Measurements from ENCODE around the gene FANCM.

FANCM gene

DNA sequence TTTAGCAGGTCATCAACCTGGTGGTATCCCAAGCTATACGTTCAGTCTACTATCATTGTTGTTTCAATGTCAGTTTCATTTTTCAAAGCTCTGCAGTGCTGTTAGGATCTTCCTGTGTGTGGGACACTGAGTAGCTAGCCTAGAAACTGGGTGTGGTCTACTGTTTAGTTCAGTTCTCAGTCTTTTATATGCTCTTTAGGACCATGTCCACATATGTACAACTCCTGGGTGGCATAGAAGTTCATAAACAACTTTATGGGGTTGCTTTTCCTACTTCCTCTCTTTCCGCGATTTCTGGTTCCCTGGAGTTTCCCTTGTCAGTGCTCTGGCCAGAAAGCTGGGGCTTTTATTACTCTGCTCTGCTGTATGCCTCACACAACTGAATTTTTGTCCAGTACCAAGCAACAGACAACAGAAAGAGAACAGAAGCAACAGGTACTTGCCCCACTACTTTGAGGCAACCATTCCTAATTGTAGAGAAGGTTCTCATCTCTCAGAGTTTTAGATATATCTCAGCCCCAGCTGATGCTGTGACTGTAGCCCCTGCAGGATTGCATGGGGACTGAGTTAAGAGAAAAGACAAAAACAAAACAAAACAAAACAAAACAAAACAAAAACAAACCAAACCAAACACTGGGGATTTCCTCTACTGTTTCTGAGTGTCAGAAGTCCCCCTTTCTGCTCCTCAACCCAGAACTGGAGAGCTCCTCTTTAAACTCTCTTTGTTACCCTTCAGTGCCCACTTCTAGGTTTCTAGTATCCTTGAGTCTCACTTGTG lies 86.9 kb downstream of the FANCM start:
- Histone ChIP-seq H3K36me3 (ENCODE audit: control insufficient read depth, low read length) (peaks cover 85% of the 10 kb centered on the region), H3K27ac (ENCODE audit: low read depth, low read length) (no peak overlapping the region), H3K4me3 (ENCODE audit: low read length) (no peak overlapping the region), H3K27me3 (ENCODE audit: control insufficient read depth, low read length) (no peaks in the 10 kb centered on the region), H3K4me2 (ENCODE audit: low read length) (no peak overlapping the region), H3K79me2 (ENCODE audit: control insufficient read depth, low read length) (no peaks in the 10 kb centered on the region), H3K9me3 (ENCODE audit: control insufficient read depth, insufficient read depth, low read length) (no peaks in the 10 kb centered on the region), H3K4me1 (ENCODE audit: control insufficient read depth, low read length) (no peaks in the 10 kb centered on the region), H3K9me2 (replicated peaks; ENCODE audit: control insufficient read depth, low read length) (no peaks in the 10 kb centered on the region), H4K20me1 (ENCODE audit: control insufficient read depth, insufficient read depth, low read depth, low read length) (no peaks in the 10 kb centered on the region), H3F3A (ENCODE audit: control insufficient read depth, insufficient read depth) (no peaks in the 10 kb centered on the region; the same call in 1 of the 2 replicates)
- TF ChIP-seq EZH2phosphoT487 (IDR thresholded peaks at IDR 0.05; ENCODE audit: borderline replicate concordance, low read length) (no peak), CTCF (IDR thresholded peaks at IDR 0.05; ENCODE audit: low read depth, low read length, poor library complexity, severe bottlenecking) (no peak)

- no peak overlapping the region for H3K27ac ChIP-seq (ENCODE audit: low read depth, low read length)
- no peaks in the 10 kb centered on the region for H3K4me1 ChIP-seq (ENCODE audit: control insufficient read depth, low read length)
- TF ChIP-seq CTCF (IDR thresholded peaks at IDR 0.05; ENCODE audit: low read depth, low read length, poor library complexity, severe bottlenecking) (no peak), EZH2phosphoT487 (IDR thresholded peaks at IDR 0.05; ENCODE audit: borderline replicate concordance, low read length) (no peak)
- H3K9me2 ChIP-seq (replicated peaks; ENCODE audit: control insufficient read depth, low read length), result no peaks in the 10 kb centered on the region
- no peak overlapping the region for H3K4me2 ChIP-seq (ENCODE audit: low read length)
- H3K79me2 ChIP-seq (ENCODE audit: control insufficient read depth, low read length), result no peaks in the 10 kb centered on the region
- no peaks in the 10 kb centered on the region for H3K9me3 ChIP-seq (ENCODE audit: control insufficient read depth, insufficient read depth, low read length)
- H4K20me1 ChIP-seq (ENCODE audit: control insufficient read depth, insufficient read depth, low read depth, low read length), result no peaks in the 10 kb centered on the region
- H3F3A ChIP-seq (ENCODE audit: control insufficient read depth, insufficient read depth), result no peaks in the 10 kb centered on the region
- H3K4me3 ChIP-seq (ENCODE audit: low read length), result no peak overlapping the region
- no peaks in the 10 kb centered on the region for H3K27me3 ChIP-seq (ENCODE audit: control insufficient read depth, low read length)
- peaks cover 96% of the 10 kb centered on the region for H3K36me3 ChIP-seq (ENCODE audit: control insufficient read depth, low read length)
These were observed 91.8 kb downstream of the FANCM start for GRCh38 chr14:45227566-45227965.

DNA sequence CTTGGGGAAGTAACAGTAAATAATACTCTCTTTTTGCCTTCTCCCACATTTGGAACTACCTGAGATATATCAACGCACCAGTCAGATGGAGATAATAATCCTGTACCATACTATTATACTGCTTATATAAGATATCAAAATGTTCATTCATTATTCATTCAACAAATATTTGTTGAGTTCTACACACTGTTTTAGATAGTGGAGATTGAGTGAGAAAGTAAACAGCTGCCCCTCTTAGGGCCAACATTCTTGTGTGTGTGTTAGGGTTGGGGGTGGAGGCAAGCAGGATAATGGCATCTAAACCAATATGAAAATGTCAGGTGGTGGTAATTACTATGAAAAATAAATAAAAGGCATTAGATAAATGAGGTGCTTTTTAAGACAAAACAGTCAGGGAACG lies 103.3 kb downstream of the FANCM start:
- Histone ChIP-seq H4K20me1 (ENCODE audit: control insufficient read depth, insufficient read depth, low read depth, low read length) (0 out of 2 replicates have a peak, but pooled peaks cover under 1% of the 10 kb centered on the region), H3K4me2 (ENCODE audit: low read length) (no peak overlapping the region), H3K9me3 (ENCODE audit: control insufficient read depth, insufficient read depth, low read length) (no peaks in the 10 kb centered on the region), H3K27me3 (ENCODE audit: control insufficient read depth, low read length) (no peaks in the 10 kb centered on the region), H3K4me3 (ENCODE audit: low read length) (no peak overlapping the region), H3K9me2 (replicated peaks; ENCODE audit: control insufficient read depth, low read length) (no peaks in the 10 kb centered on the region), H3K27ac (ENCODE audit: low read depth, low read length) (no peak overlapping the region), H3K36me3 (ENCODE audit: control insufficient read depth, low read length) (peaks cover 60% of the 10 kb centered on the region), H3F3A (ENCODE audit: control insufficient read depth, insufficient read depth) (0 out of 2 replicates have a peak, but pooled peaks cover 2% of the 10 kb centered on the region), H3K4me1 (ENCODE audit: control insufficient read depth, low read length) (peaks cover 8% of the 10 kb centered on the region), H3K79me2 (ENCODE audit: control insufficient read depth, low read length) (peaks cover 43% of the 10 kb centered on the region)
- TF ChIP-seq CTCF (IDR thresholded peaks at IDR 0.05; ENCODE audit: low read depth, low read length, poor library complexity, severe bottlenecking), result no peak
- TF ChIP-seq EZH2phosphoT487 (IDR thresholded peaks at IDR 0.05; ENCODE audit: borderline replicate concordance, low read length), result no peak

Measured in DOHH2 (cell line).